ENCODE data around the gene RFNG. TPM values are rescaled to one million over a fixed set of nuclear protein-coding genes. Genes with fewer than 3 reads are reported as not detected.
"Not testable (repeated sequence)": the region's sequence is repeated elsewhere in the genome, so short reads cannot be mapped to it uniquely, and the experiment has no call there.

The RFNG gene
- total RNA-seq, 1 experiment from 2014 or later: 43.0 TPM

GRCh38 chr17:82050152-82050760 lies 1.4 kb downstream of the RFNG start:
- DNase-seq: no peak
- no peaks in the 10 kb centered on the region for H3K27me3 ChIP-seq (ENCODE audit: control insufficient read depth, insufficient read depth, low read length)
- H3K36me3 ChIP-seq (replicated peaks; ENCODE audit: control insufficient read depth, insufficient read depth, low read length): peaks cover 10% of the 10 kb centered on the region
- H3K4me3 ChIP-seq (ENCODE audit: insufficient read depth, low read depth, low read length): no peak overlapping the region

DNA sequence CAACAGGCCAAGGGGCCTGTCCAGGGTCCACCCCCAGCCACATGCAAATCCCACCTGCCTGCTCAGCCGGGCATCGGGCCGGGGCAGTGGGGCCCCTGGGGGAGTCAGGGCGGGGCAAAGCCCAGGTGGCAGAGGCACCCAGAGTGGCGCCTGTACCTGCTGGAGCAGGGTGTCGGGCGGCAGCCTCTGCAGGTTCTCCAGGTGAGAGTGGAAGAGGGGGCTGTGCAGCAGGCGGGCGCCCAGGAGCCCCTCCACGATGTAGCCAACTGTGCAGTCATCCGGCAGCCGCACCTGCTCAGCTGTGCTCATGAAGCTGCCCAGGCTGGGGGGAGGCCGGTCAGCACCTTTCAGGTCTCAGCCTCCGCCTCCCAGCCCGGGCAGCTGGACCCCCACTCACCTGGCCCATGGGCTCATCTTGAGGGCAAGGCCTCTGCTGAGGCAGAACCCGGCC lies 2.1 kb downstream of the RFNG start:
- Histone ChIP-seq H3K4me3 (ENCODE audit: insufficient read depth, low read depth, low read length) (no peak overlapping the region), H3K36me3 (replicated peaks; ENCODE audit: control insufficient read depth, insufficient read depth, low read length) (peaks cover 5% of the 10 kb centered on the region), H3K27me3 (ENCODE audit: control insufficient read depth, insufficient read depth, low read length) (no peaks in the 10 kb centered on the region)
- DNase-seq: no peak

DNA sequence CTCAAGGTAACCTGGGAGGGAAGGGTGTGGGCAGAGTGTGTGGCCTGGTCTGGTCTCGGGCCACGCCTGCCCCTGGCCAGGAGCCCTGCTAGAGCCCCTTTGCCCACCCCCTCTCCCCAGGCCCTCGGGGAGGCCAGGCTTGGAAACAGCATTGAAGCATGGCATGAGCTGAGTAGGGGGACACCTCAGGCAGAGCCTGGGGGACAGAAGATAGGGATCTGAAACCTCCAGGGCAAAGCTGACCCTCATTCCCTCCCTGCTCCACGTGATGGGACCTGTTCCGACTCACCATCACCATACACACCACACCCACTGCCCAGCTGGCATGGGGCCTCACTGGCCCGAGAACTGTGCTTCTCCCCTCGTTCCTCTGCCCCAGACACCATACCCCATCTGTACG lies 2.5 kb downstream of the RFNG start:
- no peak overlapping the region for H3K4me3 ChIP-seq (ENCODE audit: insufficient read depth, low read depth, low read length)
- DNase-seq: no peak
- peaks cover 5% of the 10 kb centered on the region for H3K36me3 ChIP-seq (replicated peaks; ENCODE audit: control insufficient read depth, insufficient read depth, low read length)
- H3K27me3 ChIP-seq (ENCODE audit: control insufficient read depth, insufficient read depth, low read length): no peaks in the 10 kb centered on the region

GRCh38 chr17:82048571-82048971 lies 3.0 kb downstream of the RFNG start:
- Histone ChIP-seq H3K4me3 (ENCODE audit: insufficient read depth, low read depth, low read length) (no peak overlapping the region), H3K36me3 (replicated peaks; ENCODE audit: control insufficient read depth, insufficient read depth, low read length) (peaks cover 2% of the 10 kb centered on the region; the same call in 1 of the 2 replicates), H3K27me3 (ENCODE audit: control insufficient read depth, insufficient read depth, low read length) (no peaks in the 10 kb centered on the region)
- DNase-seq: no peak

DNA sequence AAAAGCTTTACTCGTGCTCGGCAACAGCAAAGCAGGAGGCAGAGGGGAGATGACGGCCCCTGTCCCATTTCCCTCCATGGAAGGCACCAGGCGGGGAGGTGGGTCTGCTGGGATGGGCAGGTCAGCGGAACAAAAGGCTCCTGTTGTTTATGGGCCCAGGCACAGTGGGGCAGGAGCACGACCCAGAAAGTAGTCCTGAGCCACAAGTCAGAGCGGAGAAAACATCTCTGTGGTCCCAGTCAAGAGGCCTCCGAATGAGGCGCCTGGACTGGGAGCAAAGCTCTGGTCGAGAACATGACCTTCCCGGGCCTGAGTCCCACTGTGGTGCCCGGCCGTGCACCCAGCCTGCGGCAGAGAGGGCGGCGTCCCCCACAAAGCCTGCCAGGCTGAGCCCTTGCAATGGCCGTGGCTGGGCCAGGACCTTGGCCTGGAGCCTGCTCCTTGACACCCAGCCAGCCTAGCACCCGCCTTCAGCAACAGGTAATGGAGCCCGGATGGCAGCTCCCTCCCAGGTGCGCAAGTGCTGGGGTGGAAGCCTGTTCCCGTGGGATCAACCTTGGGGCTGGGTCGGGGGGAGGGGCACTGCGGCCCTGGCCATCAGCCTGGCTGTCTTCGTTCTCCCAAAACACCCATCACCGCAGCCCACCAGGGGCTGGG lies 3.6 kb downstream of the RFNG start:
- Histone ChIP-seq H3K4me3 (ENCODE audit: insufficient read depth, low read depth, low read length) (no peak overlapping the region), H3K27me3 (ENCODE audit: control insufficient read depth, insufficient read depth, low read length) (no peaks in the 10 kb centered on the region), H3K36me3 (replicated peaks; ENCODE audit: control insufficient read depth, insufficient read depth, low read length) (peaks cover 2% of the 10 kb centered on the region; the same call in 1 of the 2 replicates)
- no peak for DNase-seq

DNA sequence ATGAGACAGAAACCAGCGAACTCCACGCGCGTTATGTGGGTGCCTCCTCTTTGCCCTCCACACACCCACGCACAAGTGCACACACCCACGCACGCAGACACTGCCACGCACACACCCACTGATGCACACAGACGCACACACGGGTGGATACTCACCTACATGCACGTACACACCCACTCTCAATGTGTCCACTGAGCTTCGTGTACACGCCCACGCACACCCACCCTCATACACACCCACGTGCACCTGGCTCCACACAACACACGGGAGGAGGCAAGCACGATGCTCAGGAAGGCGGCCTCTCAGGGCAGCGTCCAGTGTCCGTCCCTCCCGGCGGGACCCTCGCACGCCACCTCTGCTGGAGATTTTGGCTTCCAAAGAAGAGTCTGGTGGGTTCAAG lies 4.2 kb downstream of the RFNG start:
- Histone ChIP-seq H3K4me3 (ENCODE audit: insufficient read depth, low read depth, low read length) (no peak overlapping the region), H3K27me3 (ENCODE audit: control insufficient read depth, insufficient read depth, low read length) (no peaks in the 10 kb centered on the region)

DNA sequence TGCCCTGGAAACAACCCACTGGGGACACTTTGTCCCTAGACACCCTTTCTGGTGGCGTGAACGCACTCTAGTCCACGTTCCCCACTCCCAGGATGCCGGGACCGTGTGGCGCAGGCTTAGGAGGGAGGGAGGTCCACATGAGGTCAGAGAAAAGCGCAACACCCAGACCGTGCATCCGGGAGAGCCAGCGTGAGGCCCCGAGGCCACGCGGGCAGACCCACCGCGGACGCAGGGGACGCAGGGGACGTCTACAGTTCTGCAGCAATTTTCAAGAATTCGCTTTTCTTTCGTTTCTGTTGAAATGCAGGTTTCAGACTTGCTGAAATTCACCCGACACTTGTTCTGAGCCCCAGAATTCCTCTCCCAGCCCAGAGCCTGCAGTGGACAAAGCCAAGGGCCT lies 4.7 kb downstream of the RFNG start:
- DNase-seq: no peak
- Histone ChIP-seq H3K27me3 (ENCODE audit: control insufficient read depth, insufficient read depth, low read length) (no peaks in the 10 kb centered on the region), H3K4me3 (ENCODE audit: insufficient read depth, low read depth, low read length) (no peak overlapping the region), H3K36me3 (replicated peaks; ENCODE audit: control insufficient read depth, insufficient read depth, low read length) (peaks cover 2% of the 10 kb centered on the region; the same call in 1 of the 2 replicates)

More for the DNA sequence above, 4.2 kb downstream of the RFNG start:
- DNase-seq: no peak
- peaks cover 2% of the 10 kb centered on the region; the same call in 1 of the 2 replicates for H3K36me3 ChIP-seq (replicated peaks; ENCODE audit: control insufficient read depth, insufficient read depth, low read length)

DNA sequence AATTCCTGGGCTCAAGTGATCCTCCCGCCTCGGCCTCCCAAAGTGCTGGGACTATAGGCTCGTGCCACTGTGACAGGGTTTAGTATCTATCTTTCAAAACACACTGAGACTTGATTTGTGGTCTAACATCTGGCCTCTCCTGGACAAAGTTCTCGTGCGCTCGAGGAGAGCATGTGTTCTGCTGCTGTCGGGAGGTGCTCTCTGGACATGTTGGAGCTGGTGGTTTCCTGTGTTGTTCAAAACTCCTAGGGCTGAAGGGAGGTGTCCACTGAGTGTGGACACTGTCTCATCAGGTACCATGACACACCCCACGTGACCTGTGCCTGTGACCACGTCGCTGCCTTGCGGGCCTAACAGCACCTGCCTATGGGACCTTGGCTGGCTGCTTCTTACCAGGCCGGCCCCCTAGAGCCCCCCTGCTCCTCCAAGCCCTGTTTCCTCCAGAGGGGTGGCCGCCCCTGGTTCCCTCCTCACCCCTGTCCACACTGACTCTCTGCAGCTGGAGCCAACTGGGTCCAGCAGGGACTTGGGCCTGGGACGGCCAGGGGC lies 5.6 kb downstream of the RFNG start:
- Histone ChIP-seq H3K36me3 (replicated peaks; ENCODE audit: control insufficient read depth, insufficient read depth, low read length) (peaks cover 2% of the 10 kb centered on the region; the same call in 1 of the 2 replicates), H3K27me3 (ENCODE audit: control insufficient read depth, insufficient read depth, low read length) (no peaks in the 10 kb centered on the region), H3K4me3 (ENCODE audit: insufficient read depth, low read depth, low read length) (no peak overlapping the region)
- no peak for DNase-seq

DNA sequence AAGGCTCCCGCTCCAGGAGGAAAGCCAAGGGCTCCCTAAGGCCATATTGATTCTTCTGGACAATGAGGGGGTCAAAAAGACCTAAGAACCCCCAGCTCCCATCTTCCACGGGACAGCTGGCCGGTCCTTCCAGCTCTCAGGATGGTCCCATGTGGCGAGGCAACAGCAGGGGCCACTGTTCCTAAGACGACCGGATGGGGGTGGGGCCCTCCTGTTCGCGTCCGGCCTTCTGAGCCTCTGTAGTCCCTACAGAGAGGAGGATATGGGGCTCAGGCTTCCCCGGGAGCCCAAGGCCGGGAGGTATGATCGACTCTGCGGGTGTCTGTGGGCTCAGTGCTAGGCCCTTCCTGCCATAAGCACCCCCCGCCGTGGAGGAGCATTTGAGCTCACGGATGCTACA lies 8.1 kb downstream of the RFNG start:
- DNase-seq: peak; percentile 83
- no peaks in the 10 kb centered on the region for H3K36me3 ChIP-seq (replicated peaks; ENCODE audit: control insufficient read depth, insufficient read depth, low read length)

GRCh38 chr17:82042649-82043048 lies 9.0 kb downstream of the RFNG start:
- Histone ChIP-seq H3K36me3 (replicated peaks; ENCODE audit: control insufficient read depth, insufficient read depth, low read length) (no peaks in the 10 kb centered on the region), H3K27me3 (ENCODE audit: control insufficient read depth, insufficient read depth, low read length) (no peaks in the 10 kb centered on the region), H3K4me3 (ENCODE audit: insufficient read depth, low read depth, low read length) (no peak overlapping the region)
- no peak for DNase-seq

More for the DNA sequence above, 8.1 kb downstream of the RFNG start:
- no peaks in the 10 kb centered on the region for H3K27me3 ChIP-seq (ENCODE audit: control insufficient read depth, insufficient read depth, low read length)
- no peak overlapping the region for H3K4me3 ChIP-seq (ENCODE audit: insufficient read depth, low read depth, low read length)

GRCh38 chr17:82041144-82041814 lies 10.3 kb downstream of the RFNG start:
- H3K27me3 ChIP-seq (ENCODE audit: control insufficient read depth, insufficient read depth, low read length): no peaks in the 10 kb centered on the region; the same call in 1 of the 2 replicates
- no peak for DNase-seq
- H3K4me3 ChIP-seq (ENCODE audit: insufficient read depth, low read depth, low read length): no peak overlapping the region
- no peaks in the 10 kb centered on the region for H3K36me3 ChIP-seq (replicated peaks; ENCODE audit: control insufficient read depth, insufficient read depth, low read length)

DNA sequence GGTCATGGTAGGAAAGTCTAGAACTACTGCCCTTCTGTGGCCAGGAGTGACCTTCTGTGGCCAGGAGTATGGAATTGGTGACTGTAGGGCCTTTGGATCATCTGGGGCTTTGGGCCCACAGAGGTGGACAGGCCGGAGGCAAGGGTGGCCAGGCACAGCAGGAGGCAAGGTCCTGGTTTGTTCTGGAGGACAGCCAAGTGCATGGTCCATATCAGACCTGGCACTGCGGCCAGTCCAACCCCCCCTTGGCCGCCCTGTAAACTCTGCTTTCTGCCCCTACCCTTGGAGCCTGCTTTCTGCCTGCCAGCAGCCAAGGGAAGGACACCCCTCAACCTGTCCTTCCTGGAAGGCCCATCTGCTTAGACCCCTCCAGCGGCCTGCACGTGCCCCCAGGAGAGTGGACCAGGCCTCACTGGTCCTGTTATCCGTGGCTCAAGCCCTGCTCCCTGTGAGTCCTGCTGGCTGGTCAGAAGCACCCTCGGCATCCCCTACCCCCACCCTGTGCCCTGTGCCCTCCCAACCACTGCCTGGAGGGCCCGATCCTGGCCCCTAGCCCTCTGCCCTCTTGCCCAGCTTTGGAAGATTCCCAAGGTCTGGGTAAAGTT lies 11.8 kb downstream of the RFNG start:
- DNase-seq: no peak
- no peaks in the 10 kb centered on the region; the same call in 1 of the 2 replicates for H3K27me3 ChIP-seq (ENCODE audit: control insufficient read depth, insufficient read depth, low read length)
- H3K4me3 ChIP-seq (ENCODE audit: insufficient read depth, low read depth, low read length): no peak overlapping the region
- H3K36me3 ChIP-seq (replicated peaks; ENCODE audit: control insufficient read depth, insufficient read depth, low read length): no peaks in the 10 kb centered on the region

GRCh38 chr17:82038796-82039409 lies 12.7 kb downstream of the RFNG start:
- DNase-seq; H3K27me3 ChIP-seq (ENCODE audit: control insufficient read depth, insufficient read depth, low read length); H3K36me3 ChIP-seq (replicated peaks; ENCODE audit: control insufficient read depth, insufficient read depth, low read length); H3K4me3 ChIP-seq (ENCODE audit: insufficient read depth, low read depth, low read length): not testable (repeated sequence)

DNA sequence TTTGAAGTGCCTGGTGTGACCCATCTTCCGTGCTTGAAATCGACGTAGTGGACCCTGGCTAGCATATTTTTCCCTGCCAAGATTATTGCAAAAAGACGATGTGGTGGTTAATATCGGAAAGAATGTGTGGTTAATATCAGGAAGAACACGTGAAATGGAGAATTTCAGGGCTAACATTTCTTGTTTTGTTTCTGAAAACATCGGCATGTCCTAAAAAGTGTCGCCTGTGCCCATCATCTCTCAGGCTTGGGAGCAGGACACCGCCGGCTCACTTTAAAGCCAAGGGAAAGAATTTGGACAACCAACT lies 13.8 kb downstream of the RFNG start:
- Histone ChIP-seq H3K36me3 (replicated peaks; ENCODE audit: control insufficient read depth, insufficient read depth, low read length) (no peaks in the 10 kb centered on the region), H3K27me3 (ENCODE audit: control insufficient read depth, insufficient read depth, low read length) (no peaks in the 10 kb centered on the region; the same call in 1 of the 2 replicates), H3K4me3 (ENCODE audit: insufficient read depth, low read depth, low read length) (no peak overlapping the region)
- DNase-seq: no peak

All from H7 (cell line).